Kidney (tissue), 14 donors: ENCODE results near the gene SHC4. TPM values are rescaled to one million over a fixed set of nuclear protein-coding genes. Genes with fewer than 3 reads are reported as not detected.

Experiments
- DNase-seq, 5 donors: peaks; one replicate each; pipeline ENCODE4 v3.0.0-alpha.2; 2013 to 2020
- FAIRE-seq: peaks from 2 replicates; lab custom pipeline; 2012; peaks lifted over from hg19 to GRCh38; lab: Jason Lieb, UNC
- H3K27ac ChIP-seq, 2 donors: one replicate each; pipeline ENCODE4 v1.7.0; 2013; ENCODE audit warnings: low read depth in 2 of 2, low read length in 2 of 2, inconsistent platforms in 1 of 2
- H3K27me3 ChIP-seq: one replicate; pipeline ENCODE4 v1.7.1; 2013; ENCODE audit warnings: low read length, inconsistent platforms; ENCODE audit not compliant: control insufficient read depth, insufficient read depth
- H3K36me3 ChIP-seq, 3 donors: one replicate each; pipeline versions ENCODE4 v1.7.0 to v1.7.1; 2013; ENCODE audit warnings: low read length in 3 of 3, control low read depth in 1 of 3, inconsistent platforms in 1 of 3; ENCODE audit not compliant: insufficient read depth in 3 of 3, control insufficient read depth in 2 of 3
- H3K4me1 ChIP-seq, 3 donors: one replicate each; pipeline versions ENCODE4 v1.7.0 to v1.7.1; 2013; ENCODE audit warnings: low read length in 3 of 3, inconsistent platforms in 1 of 3, low read depth in 1 of 3; ENCODE audit not compliant: control insufficient read depth in 2 of 3, insufficient read depth in 2 of 3
- H3K4me3 ChIP-seq, 3 donors: one replicate each; pipeline versions ENCODE4 v1.7.0 to v1.8.1; 2013; ENCODE audit warnings: low read length in 3 of 3, control low read depth in 1 of 3, inconsistent platforms in 1 of 3
- H3K9ac ChIP-seq, 3 donors: one replicate each; pipeline versions ENCODE4 v1.7.0 to v1.7.1; 2013; ENCODE audit warnings: low read length in 3 of 3, control low read depth in 1 of 3, inconsistent platforms in 1 of 3
- H3K9me3 ChIP-seq, 3 donors: one replicate each; pipeline versions ENCODE4 v1.7.0 to v1.7.1; 2013; ENCODE audit warnings: low read length in 3 of 3, control low read depth in 1 of 3, inconsistent platforms in 1 of 3; ENCODE audit not compliant: control insufficient read depth in 2 of 3, insufficient read depth in 1 of 3
- intact Hi-C: fragments of 100-400 bp; cut with DNase I; formaldehyde crosslinking; loops from one replicate; pipeline ENCODE4 v1.11.1; 2022
- polyA plus RNA-seq: library from polyadenylated mRNA; stranded (reverse); fragments of 350-450 nt; fragmentation: Illumina TruSeq; extraction: RNeasy Lipid Tissue Mini Kit (QIAGEN cat#74804); gene quantifications from one replicate; pipeline ENCODE4 v1.2.3, GENCODE V29; 2014; ENCODE audit warnings: low read depth, low replicate concordance; ENCODE audit not compliant: insufficient read depth
- total RNA-seq: library from RNA; stranded (reverse); fragmentation: NEBNext Ultra II Directional; extraction: Animal tissue kit (Norgen Biotek cat#: 25700); gene quantifications from one replicate; pipeline ENCODE4 v1.2.1, GENCODE V29; 2021
- TF ChIP-seq, protein P1 (sequence below): IDR thresholded peaks from 3 replicates; pipeline ENCODE4 v1.5.1; 2012; ENCODE audit warnings: mild to moderate bottlenecking, moderate library complexity, borderline replicate concordance; ENCODE audit not compliant: insufficient read depth; ENCODE audit errors: extremely low read depth
- donor health status: control.
- donor health status: control.
- donor health status: control.
- donor health status: control.
- donor health status: control.
- donor health status: DM: yes; HTN: yes; CAD: no.
- donor health status: Normal renal cell carcinoma (clear cell type).

SHC4 gene
- total and polyA plus RNA-seq, 2 donors from 2014 or later = 0.47 to 0.50 TPM

- Histone ChIP-seq H3K9ac (no peak overlapping the region), H3K36me3 (no peaks in the 10 kb centered on the region), H3K9me3 (no peaks in the 10 kb centered on the region), H3K4me1 (no peaks in the 10 kb centered on the region), H3K27ac (no peak overlapping the region), H3K4me3 (no peak overlapping the region), H3K27me3 (no peaks in the 10 kb centered on the region)
- FAIRE-seq (no peak), DNase-seq (no peak)
- TF ChIP-seq, protein P1, sequence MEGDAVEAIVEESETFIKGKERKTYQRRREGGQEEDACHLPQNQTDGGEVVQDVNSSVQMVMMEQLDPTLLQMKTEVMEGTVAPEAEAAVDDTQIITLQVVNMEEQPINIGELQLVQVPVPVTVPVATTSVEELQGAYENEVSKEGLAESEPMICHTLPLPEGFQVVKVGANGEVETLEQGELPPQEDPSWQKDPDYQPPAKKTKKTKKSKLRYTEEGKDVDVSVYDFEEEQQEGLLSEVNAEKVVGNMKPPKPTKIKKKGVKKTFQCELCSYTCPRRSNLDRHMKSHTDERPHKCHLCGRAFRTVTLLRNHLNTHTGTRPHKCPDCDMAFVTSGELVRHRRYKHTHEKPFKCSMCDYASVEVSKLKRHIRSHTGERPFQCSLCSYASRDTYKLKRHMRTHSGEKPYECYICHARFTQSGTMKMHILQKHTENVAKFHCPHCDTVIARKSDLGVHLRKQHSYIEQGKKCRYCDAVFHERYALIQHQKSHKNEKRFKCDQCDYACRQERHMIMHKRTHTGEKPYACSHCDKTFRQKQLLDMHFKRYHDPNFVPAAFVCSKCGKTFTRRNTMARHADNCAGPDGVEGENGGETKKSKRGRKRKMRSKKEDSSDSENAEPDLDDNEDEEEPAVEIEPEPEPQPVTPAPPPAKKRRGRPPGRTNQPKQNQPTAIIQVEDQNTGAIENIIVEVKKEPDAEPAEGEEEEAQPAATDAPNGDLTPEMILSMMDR = no peak
- intact Hi-C loops = no loop called here
Observed at GRCh38 chr15:48890375-48890972, 73.2 kb downstream of the SHC4 start.

GRCh38 chr15:48889925-48890324, 73.8 kb downstream of the SHC4 start:
- TF ChIP-seq, protein P1 = no peak
- Histone ChIP-seq H3K27me3 (no peaks in the 10 kb centered on the region), H3K4me1 (no peaks in the 10 kb centered on the region), H3K9ac (no peak overlapping the region), H3K9me3 (no peaks in the 10 kb centered on the region), H3K36me3 (no peaks in the 10 kb centered on the region), H3K4me3 (no peak overlapping the region), H3K27ac (no peak overlapping the region)
- intact Hi-C loops = no loop called here
- no peak for DNase-seq
- FAIRE-seq = no peak

GRCh38 chr15:48888836-48889235, 74.9 kb downstream of the SHC4 start:
- Histone ChIP-seq H3K36me3 (no peaks in the 10 kb centered on the region), H3K27ac (no peak overlapping the region), H3K9ac (no peak overlapping the region), H3K4me3 (no peak overlapping the region), H3K4me1 (no peaks in the 10 kb centered on the region), H3K9me3 (no peaks in the 10 kb centered on the region), H3K27me3 (no peaks in the 10 kb centered on the region)
- intact Hi-C loops = no loop called here
- no peak for DNase-seq
- TF ChIP-seq, protein P1 = no peak
- FAIRE-seq = no peak

DNA sequence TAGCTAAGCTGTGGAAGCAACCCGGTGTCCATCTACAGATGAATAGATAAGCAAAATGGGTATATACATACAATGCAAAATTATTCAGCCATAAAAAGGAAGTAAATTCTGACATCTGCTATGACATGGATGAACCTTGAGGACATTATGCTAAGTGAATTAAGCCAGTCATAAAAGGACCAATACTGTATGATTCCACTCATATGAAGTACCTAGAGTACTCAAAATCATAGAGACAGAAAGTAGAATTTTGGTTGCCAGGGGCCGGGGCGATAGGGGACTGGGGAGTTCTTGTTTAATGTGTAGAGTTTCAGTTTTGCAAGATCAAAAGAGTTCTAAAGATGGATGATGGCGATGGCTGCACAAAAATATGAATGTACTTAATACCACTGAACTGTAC, 75.5 kb downstream of the SHC4 start:
- no peak for FAIRE-seq

More for the DNA sequence above, 75.5 kb downstream of the SHC4 start:
- intact Hi-C loops = no loop called here
- no peak overlapping the region for H3K27ac ChIP-seq
- no peaks in the 10 kb centered on the region for H3K36me3 ChIP-seq
- H3K9me3 ChIP-seq = no peaks in the 10 kb centered on the region
- no peaks in the 10 kb centered on the region for H3K27me3 ChIP-seq
- H3K4me1 ChIP-seq = no peaks in the 10 kb centered on the region
- no peak for DNase-seq
- H3K4me3 ChIP-seq = no peak overlapping the region
- no peak overlapping the region for H3K9ac ChIP-seq
- TF ChIP-seq, protein P1 = no peak
